Trophoblast cell (in vitro differentiated cells and primary cell): ENCODE results near the gene RIPK4.
"Not testable (repeated sequence)": the region's sequence is repeated elsewhere in the genome, so short reads cannot be mapped to it uniquely, and the experiment has no call there.

Experiments
- DNase-seq, 2 donors: peaks; one replicate each; pipeline ENCODE4 v3.0.0-alpha.2; 2016
- H2AFZ ChIP-seq: 2 replicates; pipeline ENCODE4 v1.6.1; 2013; ENCODE audit warnings: low read length, moderate library complexity, mild to moderate bottlenecking; ENCODE audit not compliant: insufficient read depth, poor library complexity
- H2AK5ac ChIP-seq: 2 replicates; pipeline ENCODE4 v1.6.1; 2013; ENCODE audit warnings: mild to moderate bottlenecking, low read length
- H2BK120ac ChIP-seq: 2 replicates; pipeline ENCODE4 v1.6.1; 2013; ENCODE audit warnings: low read length, mild to moderate bottlenecking, moderate library complexity; ENCODE audit not compliant: insufficient read depth, poor library complexity
- H2BK12ac ChIP-seq: 2 replicates; pipeline ENCODE4 v1.6.1; 2013; ENCODE audit warnings: mild to moderate bottlenecking, low read length, moderate library complexity
- H2BK5ac ChIP-seq: 2 replicates; pipeline ENCODE4 v1.6.1; 2013; ENCODE audit warnings: low read length, low read depth, moderate library complexity, mild to moderate bottlenecking; ENCODE audit not compliant: poor library complexity
- H3K14ac ChIP-seq: 2 replicates; pipeline ENCODE4 v1.6.1; 2013; ENCODE audit warnings: mild to moderate bottlenecking, low read length
- H3K18ac ChIP-seq: 2 replicates; pipeline ENCODE4 v1.6.1; 2013; ENCODE audit warnings: mild to moderate bottlenecking, low read length
- H3K23ac ChIP-seq: 2 replicates; pipeline ENCODE4 v1.6.1; 2013; ENCODE audit warnings: low read length
- H3K27ac ChIP-seq: 2 replicates; pipeline ENCODE4 v1.5.1; 2013; ENCODE audit warnings: low read depth, mild to moderate bottlenecking, inconsistent platforms, low read length, moderate library complexity
- H3K27me3 ChIP-seq: 2 replicates; pipeline ENCODE4 v1.6.1; 2013; ENCODE audit warnings: inconsistent platforms, mild to moderate bottlenecking, low read length, moderate library complexity; ENCODE audit not compliant: insufficient read depth
- H3K36me3 ChIP-seq, 2 experiments: 1 replicate in 1 of 2; 2 replicates in 1 of 2; pipeline ENCODE4 v1.6.1; 2013; ENCODE audit warnings: low read length in 2 of 2, mild to moderate bottlenecking in 2 of 2, moderate library complexity in 1 of 2; ENCODE audit not compliant: insufficient read depth in 2 of 2, control insufficient read depth in 1 of 2
- H3K4ac ChIP-seq: 2 replicates; pipeline ENCODE4 v1.6.1; 2013; ENCODE audit warnings: low read depth, mild to moderate bottlenecking, low read length, moderate library complexity
- H3K4me1 ChIP-seq, 2 experiments: 1 replicate in 1 of 2; 2 replicates in 1 of 2; pipeline ENCODE4 v1.6.1; 2013; ENCODE audit warnings: low read length in 2 of 2, mild to moderate bottlenecking in 2 of 2, moderate library complexity in 1 of 2; ENCODE audit not compliant: insufficient read depth in 2 of 2, control insufficient read depth in 1 of 2
- H3K4me2 ChIP-seq: 2 replicates; pipeline ENCODE4 v1.6.1; 2013; ENCODE audit warnings: inconsistent platforms, mild to moderate bottlenecking, low read length, moderate library complexity
- H3K4me3 ChIP-seq: 2 replicates; pipeline ENCODE4 v1.5.1; 2013; ENCODE audit warnings: mild to moderate bottlenecking, low read depth, low read length, inconsistent platforms
- H3K79me1 ChIP-seq: one replicate; pipeline ENCODE4 v1.6.1; 2013; ENCODE audit warnings: low read length
- H3K79me2 ChIP-seq: 2 replicates; pipeline ENCODE4 v1.6.1; 2013; ENCODE audit warnings: low read length, mild to moderate bottlenecking; ENCODE audit not compliant: control insufficient read depth, insufficient read depth, poor library complexity
- H3K9ac ChIP-seq: 2 replicates; pipeline ENCODE4 v1.6.1; 2013; ENCODE audit warnings: mild to moderate bottlenecking, low read length
- H3K9me3 ChIP-seq: 2 replicates; pipeline ENCODE4 v1.6.1; 2013; ENCODE audit warnings: low read depth, mild to moderate bottlenecking, control low read depth, inconsistent platforms, low read length; ENCODE audit not compliant: insufficient read depth
- H4K12ac ChIP-seq: 2 replicates; pipeline ENCODE4 v1.6.1; 2013; ENCODE audit warnings: low read depth, mild to moderate bottlenecking, low read length, moderate library complexity
- H4K8ac ChIP-seq: 2 replicates; pipeline ENCODE4 v1.6.1; 2013; ENCODE audit warnings: low read depth, mild to moderate bottlenecking, low read length, moderate library complexity
- H4K91ac ChIP-seq: one replicate; pipeline ENCODE4 v1.6.1; 2013; ENCODE audit warnings: low read depth, mild to moderate bottlenecking, low read length, moderate library complexity
- WGBS: extraction: QIAGEN DNeasy Blood & Tissue Kit; methylation state at CpG from one replicate; pipeline ENCODE4 v1.1.7; 2013; ENCODE audit warnings: missing lambda C conversion rate; ENCODE audit not compliant: insufficient read length, insufficient coverage; ENCODE audit errors: extremely low coverage; 5-methylcytosine and 5-hydroxymethylcytosine counted together

RIPK4 gene

DNA sequence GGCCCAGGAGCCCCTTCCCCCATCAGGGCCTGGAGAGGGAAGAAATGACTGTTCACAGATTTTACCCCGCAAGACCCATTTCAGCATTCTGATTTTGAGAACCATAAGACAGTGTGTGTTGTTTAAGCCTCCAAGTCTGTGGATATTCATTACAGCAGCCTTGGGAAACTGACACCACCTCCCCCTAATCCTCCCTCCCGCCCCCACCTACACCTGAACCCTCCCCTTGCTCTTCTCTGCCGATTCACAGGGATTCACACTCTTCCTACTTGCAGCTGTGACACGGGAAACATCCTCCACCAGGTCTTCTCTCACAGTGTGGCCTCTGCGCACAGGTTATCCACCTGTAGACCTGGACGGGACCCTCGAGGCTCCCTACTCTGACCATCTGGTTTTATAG lies 50.1 kb downstream of the RIPK4 start:
- Histone ChIP-seq H4K91ac (no peak overlapping the region), H3K4me2 (no peak overlapping the region), H3K4me3 (no peak overlapping the region), H3K9ac (no peak overlapping the region), H2AK5ac (no peak overlapping the region), H3K14ac (no peak overlapping the region), H2BK5ac (no peak overlapping the region), H3K79me1 (no peaks in the 10 kb centered on the region), H3K23ac (no peak overlapping the region), H3K9me3 (peaks cover 3% of the 10 kb centered on the region), H3K36me3 (no peaks in the 10 kb centered on the region), H3K4ac (no peak overlapping the region), H2AFZ (no peak overlapping the region), H4K12ac (no peak overlapping the region), H3K18ac (no peak overlapping the region), H2BK12ac (no peak overlapping the region), H3K4me1 (peaks cover 0 to 9% of the 10 kb centered on the region in 2 experiments), H3K27ac (no peak overlapping the region), H4K8ac (no peak overlapping the region), H3K79me2 (no peaks in the 10 kb centered on the region), H2BK120ac (no peak overlapping the region), H3K27me3 (peaks cover 5% of the 10 kb centered on the region)
- no CpG with 5 or more reads among the region's 7 CpGs for WGBS
- DNase-seq, result no peak

DNA sequence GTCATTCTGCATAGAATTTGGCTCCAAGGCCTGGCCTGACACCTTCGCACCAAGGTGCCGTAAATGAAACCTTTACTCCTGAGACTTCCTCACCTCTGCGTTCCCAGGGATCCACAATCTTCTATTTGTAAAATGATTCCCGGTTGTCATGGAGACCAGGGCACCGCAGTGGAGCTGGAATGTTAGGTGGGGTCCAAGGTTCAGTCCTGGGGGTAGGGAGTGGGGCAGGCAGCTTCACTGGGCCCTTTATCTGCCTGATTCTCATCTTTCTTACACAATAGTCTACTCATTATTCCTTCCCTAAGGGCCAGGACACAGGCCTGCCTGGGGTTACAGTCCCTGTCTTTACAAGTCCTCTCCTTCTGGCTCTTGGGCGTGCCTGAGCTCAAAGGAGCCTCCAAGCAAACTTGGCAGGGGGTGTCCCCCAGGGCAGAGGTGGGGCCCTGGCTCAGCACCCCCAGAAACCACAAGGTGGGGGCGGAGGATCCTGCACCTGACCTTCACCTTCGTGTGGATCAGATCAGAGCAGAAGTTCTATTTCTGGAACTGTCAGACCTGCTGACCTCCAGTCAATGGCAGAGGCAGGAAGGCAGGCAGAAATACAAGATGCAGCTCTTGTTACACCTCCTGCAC lies 51.1 kb downstream of the RIPK4 start:
- peaks cover 0 to 9% of the 10 kb centered on the region in 2 experiments for H3K4me1 ChIP-seq

DNA sequence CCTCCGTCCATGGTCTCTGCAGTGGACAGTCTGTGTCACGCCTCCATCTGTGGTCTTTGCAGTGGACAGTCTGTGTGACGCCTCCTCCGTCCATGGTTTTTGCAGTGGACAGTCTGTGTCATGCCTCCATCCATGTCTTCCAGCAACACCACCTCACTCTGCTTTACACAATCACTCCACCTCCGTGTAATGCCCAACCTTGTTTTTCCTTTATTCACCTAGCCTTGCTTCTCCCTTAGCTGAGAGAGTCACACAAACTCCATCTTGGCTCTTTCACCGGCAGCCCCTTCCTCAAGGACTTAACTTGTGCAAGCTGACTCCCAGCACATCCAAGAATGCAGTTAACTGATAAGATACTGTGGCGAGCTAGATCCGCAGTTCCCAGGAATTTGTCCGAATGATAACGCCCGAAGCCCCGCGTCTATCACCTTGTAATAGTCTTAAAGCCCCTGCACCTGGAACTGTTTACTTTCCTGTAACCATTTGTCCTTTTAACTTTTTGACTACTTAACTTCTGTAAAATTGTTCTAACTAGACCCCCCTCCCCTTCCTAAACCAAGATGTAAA lies 52.5 kb downstream of the RIPK4 start:
- H3K9ac ChIP-seq, H3K4ac ChIP-seq, H4K12ac ChIP-seq, H3K27me3 ChIP-seq, H4K8ac ChIP-seq, H3K79me2 ChIP-seq, H3K9me3 ChIP-seq, H2BK12ac ChIP-seq, H3K23ac ChIP-seq, H2BK120ac ChIP-seq, H3K4me3 ChIP-seq, H3K18ac ChIP-seq, H3K4me1 ChIP-seq, H2AK5ac ChIP-seq, H3K14ac ChIP-seq, H3K27ac ChIP-seq, H3K4me2 ChIP-seq, H2BK5ac ChIP-seq, H3K36me3 ChIP-seq, H2AFZ ChIP-seq, H3K79me1 ChIP-seq, H4K91ac ChIP-seq: not testable (repeated sequence)
- peak in 1 of 2 donors; percentile 23 for DNase-seq
- WGBS, result no CpG with 5 or more reads among the region's 13 CpGs

More for the DNA sequence above, 51.1 kb downstream of the RIPK4 start:
- Histone ChIP-seq H2BK12ac (no peak overlapping the region), H3K4me2 (no peak overlapping the region), H2BK120ac (no peak overlapping the region), H4K91ac (no peak overlapping the region), H3K4me3 (no peak overlapping the region), H3K4ac (no peak overlapping the region), H3K9me3 (peaks cover 3% of the 10 kb centered on the region), H4K8ac (no peak overlapping the region), H4K12ac (no peak overlapping the region), H3K9ac (no peak overlapping the region), H2AFZ (no peak overlapping the region), H3K79me2 (no peaks in the 10 kb centered on the region), H3K14ac (no peak overlapping the region), H3K27ac (no peak overlapping the region), H3K18ac (no peak overlapping the region), H3K79me1 (no peaks in the 10 kb centered on the region), H2AK5ac (no peak overlapping the region), H3K23ac (no peak overlapping the region), H3K27me3 (peaks cover 5% of the 10 kb centered on the region), H2BK5ac (no peak overlapping the region), H3K36me3 (no peaks in the 10 kb centered on the region)
- peak; percentile 95 to 99 for DNase-seq
- no CpG with 5 or more reads among the region's 8 CpGs for WGBS

DNA sequence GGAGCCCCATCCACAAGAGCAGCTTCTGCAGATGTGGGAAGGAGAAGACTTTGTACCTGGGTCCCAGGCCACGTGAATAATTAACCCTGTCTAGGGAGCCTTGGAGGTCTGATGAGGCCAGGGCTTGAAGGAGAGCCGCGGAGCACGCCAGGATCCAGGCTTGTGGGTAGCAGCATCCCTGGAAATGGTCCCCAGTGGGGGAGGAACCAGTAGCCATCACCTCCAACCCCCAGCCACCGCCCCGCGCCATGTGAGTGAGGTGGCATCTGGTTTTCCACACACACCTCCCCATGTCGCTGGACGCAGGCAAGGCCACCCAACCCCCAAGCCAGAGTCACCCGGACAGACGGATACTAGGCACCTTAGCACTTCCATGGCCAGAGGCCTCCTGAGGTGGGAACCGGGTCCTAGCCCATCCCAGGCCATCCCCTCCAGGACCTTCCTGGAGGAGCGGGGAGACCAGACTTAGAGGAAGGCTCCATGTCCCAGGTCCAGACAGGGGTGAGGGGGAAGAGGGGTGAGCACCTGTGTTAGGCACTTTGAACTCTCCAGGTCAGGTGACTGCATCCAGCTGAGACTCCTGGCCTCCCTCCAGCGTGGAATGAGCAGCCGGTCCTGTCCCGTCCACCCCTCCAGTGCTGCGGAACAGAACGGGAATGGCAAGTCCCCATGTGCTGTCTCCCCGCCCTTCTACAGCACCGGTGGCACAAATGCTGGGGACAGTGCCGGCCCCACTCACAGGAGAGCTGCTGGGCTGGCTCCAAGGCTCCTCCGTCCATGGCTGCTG lies 53.2 kb downstream of the RIPK4 start:
- no CpG with 5 or more reads among the region's 22 CpGs for WGBS
- Histone ChIP-seq H2AK5ac (no peak overlapping the region), H3K18ac (no peak overlapping the region), H3K27ac (no peak overlapping the region), H3K4ac (no peak overlapping the region), H3K27me3 (peaks cover 5% of the 10 kb centered on the region), H2BK12ac (no peak overlapping the region), H3K36me3 (no peaks in the 10 kb centered on the region), H2BK5ac (no peak overlapping the region), H4K12ac (no peak overlapping the region), H4K91ac (no peak overlapping the region), H3K79me2 (no peaks in the 10 kb centered on the region), H3K23ac (no peak overlapping the region), H3K9ac (no peak overlapping the region), H3K79me1 (no peaks in the 10 kb centered on the region), H2AFZ (no peak overlapping the region), H3K4me1 (peaks cover 0 to 9% of the 10 kb centered on the region in 2 experiments), H3K4me3 (no peak overlapping the region), H4K8ac (no peak overlapping the region), H3K9me3 (peaks cover 4% of the 10 kb centered on the region), H2BK120ac (no peak overlapping the region), H3K4me2 (no peak overlapping the region), H3K14ac (no peak overlapping the region)
- DNase-seq, result no peak
